HEK293 (cell line): ENCODE results near the gene GPI.

ENCODE experiments used
- CTCF ChIA-PET: fragments of 350-600 bp; formaldehyde crosslinking; extraction: SDS; loops from one replicate; lab custom pipeline; 2021; ENCODE audit warnings: antibody characterized with exemption; lab: Yijun Ruan, JAX
- POLR2A ChIA-PET: fragments of 300-600 bp; formaldehyde crosslinking; extraction: SDS; loops from one replicate; lab custom pipeline; 2020; ENCODE audit warnings: antibody characterized with exemption, inconsistent platforms; lab: Yijun Ruan, JAX
- H3K27ac ChIP-seq: fragments of 200-500 bp; sonication (Bioruptor generic); 2 replicates; pipeline ENCODE4 v1.5.1; 2014; ENCODE audit warnings: low read depth, low read length, control low read depth, inconsistent platforms; ENCODE audit errors: extremely low read depth
- H3K36me3 ChIP-seq, 2 experiments: fragments of 200-500 bp in 1 of 2; sonication (Bioruptor generic) in 1 of 2; 1 replicate in 1 of 2; 2 replicates in 1 of 2; pipeline ENCODE4 v1.5.1; 2014 to 2017; ENCODE audit warnings: inconsistent platforms in 2 of 2, low read length in 2 of 2; ENCODE audit not compliant: control insufficient read depth in 2 of 2, insufficient read depth in 1 of 2
- H3K4me1 ChIP-seq: fragments of 200-500 bp; sonication (Bioruptor generic); 2 replicates; pipeline ENCODE4 v1.5.1; 2014; ENCODE audit warnings: mild to moderate bottlenecking, low read length, inconsistent platforms; ENCODE audit not compliant: control insufficient read depth, insufficient read depth
- H3K4me3 ChIP-seq: 2 replicates; pipeline ENCODE4 v1.5.1; 2011; ENCODE audit warnings: low read depth, mild to moderate bottlenecking, control low read depth, low read length, moderate library complexity
- H3K9me3 ChIP-seq: fragments of 200-500 bp; sonication (Bioruptor generic); 2 replicates; pipeline ENCODE4 v1.5.1; 2014; ENCODE audit warnings: low read depth, low read length, inconsistent platforms; ENCODE audit not compliant: control insufficient read depth, insufficient read depth
- HOXD13 ChIP-seq: sonication (generic); formaldehyde crosslinking; IDR thresholded peaks from 2 replicates; pipeline ENCODE4 v1.8.0; 2022; ENCODE audit warnings: missing genetic modification reagents, borderline replicate concordance
- KLF8 ChIP-seq: fragments of 450-650 bp; formaldehyde crosslinking; IDR thresholded peaks from 2 replicates; pipeline ENCODE4 v1.5.1; 2016; ENCODE audit warnings: missing biosample characterization, missing genetic modification characterization
- PRDM1 ChIP-seq: fragments of 450-650 bp; formaldehyde crosslinking; IDR thresholded peaks from 2 replicates; pipeline ENCODE4; 2016; ENCODE audit warnings: missing biosample characterization, missing genetic modification characterization
- SETDB1 ChIP-seq: IDR thresholded peaks from one replicate; pipeline ENCODE4 v1.6.1; 2017; ENCODE audit warnings: mild to moderate bottlenecking, low read length, moderate library complexity, mixed read lengths; ENCODE audit not compliant: insufficient read length
- ZFP69B ChIP-seq: fragments of 450-650 bp; formaldehyde crosslinking; IDR thresholded peaks from 2 replicates; pipeline ENCODE4 v1.5.1; 2016; ENCODE audit warnings: missing biosample characterization, missing genetic modification characterization
- ZNF112 ChIP-seq: fragments of 450-650 bp; formaldehyde crosslinking; IDR thresholded peaks from 2 replicates; pipeline ENCODE4 v1.5.0; 2017; ENCODE audit warnings: missing biosample characterization, missing genetic modification characterization
- ZNF121 ChIP-seq: fragments of 450-650 bp; formaldehyde crosslinking; IDR thresholded peaks from 2 replicates; pipeline ENCODE4 v1.5.1; 2016; ENCODE audit warnings: missing biosample characterization, missing genetic modification characterization
- ZNF138 ChIP-seq: fragments of 450-650 bp; formaldehyde crosslinking; IDR thresholded peaks from 2 replicates; pipeline ENCODE4 v1.5.1; 2016; ENCODE audit warnings: missing biosample characterization, missing genetic modification characterization, borderline replicate concordance
- ZNF202 ChIP-seq: fragments of 450-650 bp; formaldehyde crosslinking; IDR thresholded peaks from 2 replicates; pipeline ENCODE4 v1.5.1; 2016; ENCODE audit warnings: missing biosample characterization, missing genetic modification characterization, borderline replicate concordance
- ZNF223 ChIP-seq: fragments of 450-650 bp; formaldehyde crosslinking; IDR thresholded peaks from 2 replicates; pipeline ENCODE4 v1.5.1; 2016; ENCODE audit warnings: missing biosample characterization, missing genetic modification characterization
- ZNF350 ChIP-seq: fragments of 450-650 bp; formaldehyde crosslinking; IDR thresholded peaks from 2 replicates; pipeline ENCODE4 v1.5.0; 2017; ENCODE audit warnings: missing biosample characterization, mild to moderate bottlenecking, missing genetic modification characterization
- ZNF394 ChIP-seq: fragments of 450-650 bp; formaldehyde crosslinking; IDR thresholded peaks from 2 replicates; pipeline ENCODE4 v1.5.1; 2016; ENCODE audit warnings: missing biosample characterization, missing genetic modification characterization, mild to moderate bottlenecking, moderate library complexity, borderline replicate concordance
- ZNF473 ChIP-seq: fragments of 450-650 bp; formaldehyde crosslinking; IDR thresholded peaks from 2 replicates; pipeline ENCODE4 v1.5.1; 2017; ENCODE audit warnings: missing biosample characterization, missing genetic modification characterization
- ZNF670 ChIP-seq: fragments of 450-650 bp; formaldehyde crosslinking; IDR thresholded peaks from 2 replicates; pipeline ENCODE4 v1.5.1; 2016; ENCODE audit warnings: missing biosample characterization, missing genetic modification characterization, low read depth
- ZNF677 ChIP-seq: fragments of 450-650 bp; IDR thresholded peaks from 2 replicates; pipeline ENCODE4 v1.5.0; 2018; ENCODE audit warnings: missing biosample characterization, mild to moderate bottlenecking, missing genetic modification characterization, moderate library complexity
- ZNF777 ChIP-seq: fragments of 450-650 bp; formaldehyde crosslinking; IDR thresholded peaks from 2 replicates; pipeline ENCODE4 v1.5.1; 2017; ENCODE audit warnings: missing biosample characterization, missing genetic modification characterization, borderline replicate concordance
- ZNF792 ChIP-seq: fragments of 450-650 bp; formaldehyde crosslinking; IDR thresholded peaks from 2 replicates; pipeline ENCODE4 v1.5.1; 2016; ENCODE audit warnings: missing biosample characterization, missing genetic modification characterization
- TF ChIP-seq, protein P1 (sequence below): fragments of 450-650 bp; IDR thresholded peaks from 2 replicates; pipeline ENCODE4 v1.5.1; 2018; ENCODE audit warnings: missing biosample characterization, missing genetic modification characterization
- TF ChIP-seq, protein P2 (sequence below): fragments of 450-650 bp; IDR thresholded peaks from 2 replicates; pipeline ENCODE4 v1.5.1; 2018; ENCODE audit warnings: missing biosample characterization, mild to moderate bottlenecking, missing genetic modification characterization
- TF ChIP-seq, protein P3 (sequence below): fragments of 450-650 bp; formaldehyde crosslinking; IDR thresholded peaks from 2 replicates; pipeline ENCODE4 v1.5.1; 2016; ENCODE audit warnings: missing biosample characterization, missing genetic modification characterization, borderline replicate concordance
- TF ChIP-seq, protein P4 (sequence below): fragments of 450-650 bp; formaldehyde crosslinking; IDR thresholded peaks from 2 replicates; pipeline ENCODE4 v1.5.1; 2016; ENCODE audit warnings: missing biosample characterization, missing genetic modification characterization
- TF ChIP-seq, protein P5 (sequence below): fragments of 450-650 bp; formaldehyde crosslinking; IDR thresholded peaks from 2 replicates; pipeline ENCODE4 v1.5.1; 2016; ENCODE audit warnings: missing biosample characterization, missing genetic modification characterization
- TF ChIP-seq, protein P6 (sequence below): fragments of 450-650 bp; formaldehyde crosslinking; IDR thresholded peaks from 2 replicates; pipeline ENCODE4 v1.5.1; 2016; ENCODE audit warnings: missing biosample characterization, missing genetic modification characterization

GPI gene

DNA sequence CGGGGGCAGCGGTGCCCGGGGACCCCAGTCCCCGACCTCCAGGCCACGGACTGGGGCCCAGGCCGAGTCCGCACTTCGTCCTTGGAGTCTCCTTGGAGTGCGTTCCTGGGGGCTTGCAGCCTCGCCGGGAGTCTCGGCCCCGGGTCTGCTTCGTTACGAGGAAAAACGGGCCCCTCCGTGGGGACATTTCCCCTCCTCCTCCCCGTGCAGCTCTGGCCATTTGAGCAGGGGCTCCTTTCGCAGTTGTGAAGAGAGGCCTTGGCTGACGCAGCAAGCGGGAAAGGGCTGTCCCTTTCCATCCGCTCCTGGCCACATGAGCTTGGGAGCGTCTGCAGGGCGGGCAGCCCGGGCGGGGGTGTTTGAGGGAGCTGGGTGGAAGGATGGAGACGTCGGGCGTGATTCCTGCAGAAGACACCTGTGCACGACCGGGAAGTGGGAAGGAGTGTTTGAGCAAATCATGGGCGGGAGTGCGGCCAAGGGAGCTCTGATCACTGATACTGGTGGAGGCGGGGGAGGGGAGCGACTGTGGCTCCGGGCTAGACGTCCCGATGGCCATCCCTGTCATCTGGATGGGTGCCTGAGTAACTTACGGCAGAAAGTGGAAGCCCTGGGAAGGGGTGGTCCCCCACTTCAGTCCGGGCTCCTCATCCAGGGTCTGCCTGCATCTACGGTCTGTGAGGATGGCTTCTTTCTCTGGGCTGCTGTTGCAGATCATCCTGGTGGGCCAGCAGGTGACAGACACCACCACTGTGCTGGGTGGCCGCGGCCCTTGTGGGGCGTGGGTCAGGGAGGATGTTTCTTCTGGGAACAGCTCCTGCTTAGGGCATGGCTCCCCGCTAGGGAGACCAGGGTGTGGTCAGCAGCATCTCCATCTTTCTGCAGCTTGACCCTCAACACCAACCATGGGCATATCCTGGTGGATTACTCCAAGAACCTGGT, 736 bp downstream of the GPI start:
- ChIA-PET CTCF (interaction anchor here (0.6 to 1.7 kb wide), 3 partner anchors 19 to 1590 kb away, joined by 4 to 7 read pairs (median 4); no protein-coding TSS in a partner anchor), POLR2A (interaction anchor here (0.6 to 2.7 kb wide), 14 partner anchors 11 to 317 kb away, joined by 3 to 13 read pairs (median 3); partner anchors contain the start of genes PDCD2L, UBA2, WTIP and ZNF302)
- peak overlapping the region; percentile 64 for H3K4me3 ChIP-seq
- H3K9me3 ChIP-seq, result no peaks in the 10 kb centered on the region
- peaks cover 17% of the 10 kb centered on the region for H3K4me1 ChIP-seq
- peak overlapping the region; percentile 89 for H3K27ac ChIP-seq
- H3K36me3 ChIP-seq, result peaks cover 45 to 48% of the 10 kb centered on the region in 2 experiments
- TF ChIP-seq ZNF473, result no peak
- TF ChIP-seq ZNF223 (tag by site-specific recombination), result no peak
- TF ChIP-seq ZNF670 (tag by site-specific recombination), result no peak
- peak; percentile 32; the same call in 1 of the 2 replicates for TF ChIP-seq ZNF394 (tag by site-specific recombination)
- TF ChIP-seq SETDB1, result no peak
- TF ChIP-seq, protein P1, sequence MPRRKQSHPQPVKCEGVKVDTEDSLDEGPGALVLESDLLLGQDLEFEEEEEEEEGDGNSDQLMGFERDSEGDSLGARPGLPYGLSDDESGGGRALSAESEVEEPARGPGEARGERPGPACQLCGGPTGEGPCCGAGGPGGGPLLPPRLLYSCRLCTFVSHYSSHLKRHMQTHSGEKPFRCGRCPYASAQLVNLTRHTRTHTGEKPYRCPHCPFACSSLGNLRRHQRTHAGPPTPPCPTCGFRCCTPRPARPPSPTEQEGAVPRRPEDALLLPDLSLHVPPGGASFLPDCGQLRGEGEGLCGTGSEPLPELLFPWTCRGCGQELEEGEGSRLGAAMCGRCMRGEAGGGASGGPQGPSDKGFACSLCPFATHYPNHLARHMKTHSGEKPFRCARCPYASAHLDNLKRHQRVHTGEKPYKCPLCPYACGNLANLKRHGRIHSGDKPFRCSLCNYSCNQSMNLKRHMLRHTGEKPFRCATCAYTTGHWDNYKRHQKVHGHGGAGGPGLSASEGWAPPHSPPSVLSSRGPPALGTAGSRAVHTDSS (tag by site-specific recombination), result no peak
- TF ChIP-seq, protein P2, sequence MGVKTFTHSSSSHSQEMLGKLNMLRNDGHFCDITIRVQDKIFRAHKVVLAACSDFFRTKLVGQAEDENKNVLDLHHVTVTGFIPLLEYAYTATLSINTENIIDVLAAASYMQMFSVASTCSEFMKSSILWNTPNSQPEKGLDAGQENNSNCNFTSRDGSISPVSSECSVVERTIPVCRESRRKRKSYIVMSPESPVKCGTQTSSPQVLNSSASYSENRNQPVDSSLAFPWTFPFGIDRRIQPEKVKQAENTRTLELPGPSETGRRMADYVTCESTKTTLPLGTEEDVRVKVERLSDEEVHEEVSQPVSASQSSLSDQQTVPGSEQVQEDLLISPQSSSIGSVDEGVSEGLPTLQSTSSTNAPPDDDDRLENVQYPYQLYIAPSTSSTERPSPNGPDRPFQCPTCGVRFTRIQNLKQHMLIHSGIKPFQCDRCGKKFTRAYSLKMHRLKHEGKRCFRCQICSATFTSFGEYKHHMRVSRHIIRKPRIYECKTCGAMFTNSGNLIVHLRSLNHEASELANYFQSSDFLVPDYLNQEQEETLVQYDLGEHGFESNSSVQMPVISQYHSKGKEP (tag by site-specific recombination), result no peak
- TF ChIP-seq, protein P3, sequence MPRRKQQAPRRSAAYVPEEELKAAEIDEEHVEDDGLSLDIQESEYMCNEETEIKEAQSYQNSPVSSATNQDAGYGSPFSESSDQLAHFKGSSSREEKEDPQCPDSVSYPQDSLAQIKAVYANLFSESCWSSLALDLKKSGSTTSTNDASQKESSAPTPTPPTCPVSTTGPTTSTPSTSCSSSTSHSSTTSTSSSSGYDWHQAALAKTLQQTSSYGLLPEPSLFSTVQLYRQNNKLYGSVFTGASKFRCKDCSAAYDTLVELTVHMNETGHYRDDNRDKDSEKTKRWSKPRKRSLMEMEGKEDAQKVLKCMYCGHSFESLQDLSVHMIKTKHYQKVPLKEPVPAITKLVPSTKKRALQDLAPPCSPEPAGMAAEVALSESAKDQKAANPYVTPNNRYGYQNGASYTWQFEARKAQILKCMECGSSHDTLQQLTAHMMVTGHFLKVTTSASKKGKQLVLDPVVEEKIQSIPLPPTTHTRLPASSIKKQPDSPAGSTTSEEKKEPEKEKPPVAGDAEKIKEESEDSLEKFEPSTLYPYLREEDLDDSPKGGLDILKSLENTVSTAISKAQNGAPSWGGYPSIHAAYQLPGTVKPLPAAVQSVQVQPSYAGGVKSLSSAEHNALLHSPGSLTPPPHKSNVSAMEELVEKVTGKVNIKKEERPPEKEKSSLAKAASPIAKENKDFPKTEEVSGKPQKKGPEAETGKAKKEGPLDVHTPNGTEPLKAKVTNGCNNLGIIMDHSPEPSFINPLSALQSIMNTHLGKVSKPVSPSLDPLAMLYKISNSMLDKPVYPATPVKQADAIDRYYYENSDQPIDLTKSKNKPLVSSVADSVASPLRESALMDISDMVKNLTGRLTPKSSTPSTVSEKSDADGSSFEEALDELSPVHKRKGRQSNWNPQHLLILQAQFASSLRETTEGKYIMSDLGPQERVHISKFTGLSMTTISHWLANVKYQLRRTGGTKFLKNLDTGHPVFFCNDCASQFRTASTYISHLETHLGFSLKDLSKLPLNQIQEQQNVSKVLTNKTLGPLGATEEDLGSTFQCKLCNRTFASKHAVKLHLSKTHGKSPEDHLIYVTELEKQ (tag by site-specific recombination), result no peak
- no peak for TF ChIP-seq PRDM1
- no peak for TF ChIP-seq ZNF777 (tag by site-specific recombination)
- TF ChIP-seq HOXD13 (CRISPR knock-in tag), result no peak
- TF ChIP-seq, protein P4, sequence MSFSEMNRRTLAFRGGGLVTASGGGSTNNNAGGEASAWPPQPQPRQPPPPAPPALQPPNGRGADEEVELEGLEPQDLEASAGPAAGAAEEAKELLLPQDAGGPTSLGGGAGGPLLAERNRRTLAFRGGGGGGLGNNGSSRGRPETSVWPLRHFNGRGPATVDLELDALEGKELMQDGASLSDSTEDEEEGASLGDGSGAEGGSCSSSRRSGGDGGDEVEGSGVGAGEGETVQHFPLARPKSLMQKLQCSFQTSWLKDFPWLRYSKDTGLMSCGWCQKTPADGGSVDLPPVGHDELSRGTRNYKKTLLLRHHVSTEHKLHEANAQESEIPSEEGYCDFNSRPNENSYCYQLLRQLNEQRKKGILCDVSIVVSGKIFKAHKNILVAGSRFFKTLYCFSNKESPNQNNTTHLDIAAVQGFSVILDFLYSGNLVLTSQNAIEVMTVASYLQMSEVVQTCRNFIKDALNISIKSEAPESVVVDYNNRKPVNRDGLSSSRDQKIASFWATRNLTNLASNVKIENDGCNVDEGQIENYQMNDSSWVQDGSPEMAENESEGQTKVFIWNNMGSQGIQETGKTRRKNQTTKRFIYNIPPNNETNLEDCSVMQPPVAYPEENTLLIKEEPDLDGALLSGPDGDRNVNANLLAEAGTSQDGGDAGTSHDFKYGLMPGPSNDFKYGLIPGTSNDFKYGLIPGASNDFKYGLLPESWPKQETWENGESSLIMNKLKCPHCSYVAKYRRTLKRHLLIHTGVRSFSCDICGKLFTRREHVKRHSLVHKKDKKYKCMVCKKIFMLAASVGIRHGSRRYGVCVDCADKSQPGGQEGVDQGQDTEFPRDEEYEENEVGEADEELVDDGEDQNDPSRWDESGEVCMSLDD, result no peak; the same call in 1 of the 2 replicates
- peak; percentile 50; the same call in 1 of the 2 replicates for TF ChIP-seq KLF8
- no peak for TF ChIP-seq ZNF112
- TF ChIP-seq ZNF792 (tag by site-specific recombination), result no peak; the same call in 1 of the 2 replicates
- TF ChIP-seq, protein P5, sequence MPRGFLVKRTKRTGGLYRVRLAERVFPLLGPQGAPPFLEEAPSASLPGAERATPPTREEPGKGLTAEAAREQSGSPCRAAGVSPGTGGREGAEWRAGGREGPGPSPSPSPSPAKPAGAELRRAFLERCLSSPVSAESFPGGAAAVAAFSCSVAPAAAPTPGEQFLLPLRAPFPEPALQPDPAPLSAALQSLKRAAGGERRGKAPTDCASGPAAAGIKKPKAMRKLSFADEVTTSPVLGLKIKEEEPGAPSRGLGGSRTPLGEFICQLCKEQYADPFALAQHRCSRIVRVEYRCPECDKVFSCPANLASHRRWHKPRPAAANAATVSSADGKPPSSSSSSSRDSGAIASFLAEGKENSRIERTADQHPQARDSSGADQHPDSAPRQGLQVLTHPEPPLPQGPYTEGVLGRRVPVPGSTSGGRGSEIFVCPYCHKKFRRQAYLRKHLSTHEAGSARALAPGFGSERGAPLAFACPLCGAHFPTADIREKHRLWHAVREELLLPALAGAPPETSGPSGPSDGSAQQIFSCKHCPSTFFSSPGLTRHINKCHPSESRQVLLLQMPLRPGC (tag by site-specific recombination), result no peak
- TF ChIP-seq ZNF202 (tag by site-specific recombination), result no peak
- TF ChIP-seq, protein P6, sequence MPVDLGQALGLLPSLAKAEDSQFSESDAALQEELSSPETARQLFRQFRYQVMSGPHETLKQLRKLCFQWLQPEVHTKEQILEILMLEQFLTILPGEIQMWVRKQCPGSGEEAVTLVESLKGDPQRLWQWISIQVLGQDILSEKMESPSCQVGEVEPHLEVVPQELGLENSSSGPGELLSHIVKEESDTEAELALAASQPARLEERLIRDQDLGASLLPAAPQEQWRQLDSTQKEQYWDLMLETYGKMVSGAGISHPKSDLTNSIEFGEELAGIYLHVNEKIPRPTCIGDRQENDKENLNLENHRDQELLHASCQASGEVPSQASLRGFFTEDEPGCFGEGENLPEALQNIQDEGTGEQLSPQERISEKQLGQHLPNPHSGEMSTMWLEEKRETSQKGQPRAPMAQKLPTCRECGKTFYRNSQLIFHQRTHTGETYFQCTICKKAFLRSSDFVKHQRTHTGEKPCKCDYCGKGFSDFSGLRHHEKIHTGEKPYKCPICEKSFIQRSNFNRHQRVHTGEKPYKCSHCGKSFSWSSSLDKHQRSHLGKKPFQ (tag by site-specific recombination), result no peak
- no peak for TF ChIP-seq ZFP69B (tag by site-specific recombination)
- no peak for TF ChIP-seq ZNF138 (tag by site-specific recombination)
- no peak for TF ChIP-seq ZNF350
- TF ChIP-seq ZNF677 (tag by site-specific recombination), result no peak; the same call in 1 of the 2 replicates
- TF ChIP-seq ZNF121 (tag by site-specific recombination), result no peak
